Nephron (organoid): ENCODE results near the gene BRMS1.

ENCODE experiments used
- H3K27ac Mint-ChIP-seq, 3 experiments: 2 replicates each; pipeline ENCODE4 v1.8.0; 2020; ENCODE audit warnings: mixed read lengths in 3 of 3, mild to moderate bottlenecking in 2 of 3, moderate library complexity in 1 of 3
- H3K27me3 Mint-ChIP-seq: 2 replicates; pipeline ENCODE4 v1.8.0; 2021; ENCODE audit warnings: low read depth, mild to moderate bottlenecking, moderate library complexity, mixed read lengths
- H3K36me3 Mint-ChIP-seq: 2 replicates; pipeline ENCODE4 v1.8.0; 2020; ENCODE audit warnings: low read depth, mixed read lengths
- H3K4me1 Mint-ChIP-seq: 2 replicates; pipeline ENCODE4 v1.8.0; 2020; ENCODE audit warnings: mixed read lengths
- H3K4me3 Mint-ChIP-seq, 3 experiments: 2 replicates each; pipeline ENCODE4 v1.8.0; 2020; ENCODE audit warnings: mild to moderate bottlenecking in 3 of 3, mixed read lengths in 3 of 3, moderate library complexity in 2 of 3
- H3K9me3 Mint-ChIP-seq: 2 replicates; pipeline ENCODE4 v1.8.0; 2020; ENCODE audit warnings: mixed read lengths
- CTCF ChIP-seq, 3 experiments: fragments of 200-600 bp; sonication (generic); IDR thresholded peaks; one replicate each; pipeline ENCODE4 v1.5.0; 2021; ENCODE audit warnings: antibody characterized with exemption in 3 of 3; ENCODE audit not compliant: unreplicated experiment in 3 of 3

BRMS1 gene

GRCh38 chr11:66328031-66328301 lies 16.9 kb downstream of the BRMS1 start:
- Mint-ChIP-seq H3K4me3 (no peak overlapping the region), H3K36me3 (no peaks in the 10 kb centered on the region), H3K27ac (peak overlapping the region; percentile 77 to 93 (median 86)), H3K4me1 (peaks cover 42% of the 10 kb centered on the region), H3K9me3 (no peaks in the 10 kb centered on the region), H3K27me3 (no peaks in the 10 kb centered on the region)
- TF ChIP-seq CTCF (IDR thresholded peaks at IDR 0.05; ENCODE audit: unreplicated experiment in 3 of 3), result no peak

DNA sequence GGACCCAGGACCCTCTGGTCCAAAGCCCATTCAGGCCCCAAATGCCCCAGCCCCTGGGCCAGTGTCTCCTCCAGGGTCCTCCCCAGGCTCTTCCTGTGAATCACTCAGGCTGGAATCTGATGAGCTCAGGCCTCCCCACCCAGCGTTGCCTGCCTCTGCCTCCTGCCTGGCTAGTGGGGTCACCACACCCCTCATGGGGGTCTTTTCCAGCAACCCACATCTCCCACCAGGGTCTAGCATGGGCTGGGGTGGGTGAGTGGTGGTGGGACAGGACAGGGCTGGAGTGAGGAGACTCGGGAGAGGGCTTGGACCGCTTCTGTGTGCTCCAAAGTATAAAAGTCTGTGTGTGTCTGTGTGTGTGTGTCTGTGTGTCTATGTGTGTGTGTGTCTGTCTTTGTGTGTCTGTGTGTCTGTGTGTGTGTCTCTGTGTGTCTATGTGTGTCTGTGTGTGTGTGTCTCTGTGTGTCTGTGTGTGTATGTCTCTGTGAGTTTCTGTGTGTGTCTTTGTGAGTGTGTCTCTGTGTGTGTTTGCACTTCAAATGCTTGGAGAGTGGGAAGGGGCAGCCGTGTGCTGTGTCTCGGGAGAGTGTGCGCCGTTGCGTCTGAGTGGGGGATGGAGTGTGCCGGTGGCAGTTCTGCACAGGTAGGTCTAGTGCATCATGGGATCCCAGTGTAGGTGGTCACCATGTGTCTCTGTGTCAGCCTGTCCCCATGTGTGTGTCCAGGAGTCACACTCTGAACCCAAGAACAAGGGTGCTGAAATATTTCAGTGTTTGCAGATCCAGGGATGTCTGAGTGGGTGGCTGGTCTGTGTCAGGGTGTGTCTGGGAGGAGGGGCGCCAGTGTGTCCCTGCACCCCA lies 17.5 kb downstream of the BRMS1 start:
- H3K9me3 Mint-ChIP-seq, result no peaks in the 10 kb centered on the region
- H3K27me3 Mint-ChIP-seq, result no peaks in the 10 kb centered on the region
- no peaks in the 10 kb centered on the region for H3K36me3 Mint-ChIP-seq
- H3K4me3 Mint-ChIP-seq, result peak overlapping the region in 2 of 3 experiments; percentile 2 to 15
- peaks cover 48% of the 10 kb centered on the region for H3K4me1 Mint-ChIP-seq
- TF ChIP-seq CTCF (IDR thresholded peaks at IDR 0.05; ENCODE audit: unreplicated experiment in 3 of 3), result no peak
- peak overlapping the region; percentile 71 to 87 (median 85) for H3K27ac Mint-ChIP-seq

DNA sequence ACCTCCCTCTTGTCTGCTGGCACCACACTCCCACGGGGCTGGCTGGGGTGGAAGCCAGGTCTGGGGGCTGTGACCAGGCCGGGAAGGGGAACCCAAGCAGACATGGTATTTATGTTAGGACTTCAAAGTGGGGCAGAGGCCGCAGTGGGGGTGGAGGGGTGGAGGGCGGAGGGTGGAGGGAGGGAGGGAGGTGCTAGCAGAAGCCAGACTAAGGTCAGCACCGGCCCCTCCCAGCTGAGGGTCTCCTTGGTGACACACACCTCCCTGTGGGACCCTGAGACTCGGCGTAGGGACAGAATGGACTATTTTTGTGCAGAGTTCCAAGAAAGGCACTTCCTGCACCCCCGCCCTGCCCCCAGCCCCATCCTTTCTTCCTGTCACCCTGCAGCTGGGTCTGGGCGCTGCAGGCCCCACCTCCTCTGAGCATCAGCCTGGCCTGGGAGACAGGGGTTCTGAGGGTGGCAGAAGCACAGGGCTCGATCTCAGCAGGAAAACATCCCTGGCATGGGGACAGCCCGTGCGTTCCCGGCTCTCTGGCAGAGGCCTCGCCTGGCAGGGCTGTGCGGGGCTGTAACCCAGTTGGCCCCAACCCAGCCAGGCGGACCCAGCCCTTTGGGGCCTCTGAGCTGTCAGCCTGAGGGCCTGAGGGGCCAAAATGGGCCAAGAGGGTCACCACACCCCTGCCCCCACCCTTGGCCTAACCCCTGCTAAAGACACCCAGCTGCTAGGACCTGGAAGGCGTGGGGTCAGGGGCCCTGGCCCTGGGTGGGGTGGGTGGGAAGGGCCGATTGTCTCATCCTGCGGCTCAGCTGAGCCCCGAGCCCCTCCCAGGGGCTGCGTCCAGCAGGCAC lies 18.4 kb downstream of the BRMS1 start:
- Mint-ChIP-seq H3K4me1 (peaks cover 51% of the 10 kb centered on the region), H3K27me3 (peaks cover 3% of the 10 kb centered on the region), H3K27ac (peak overlapping the region; percentile 85 to 91 (median 86)), H3K9me3 (no peaks in the 10 kb centered on the region), H3K4me3 (peak overlapping the region in 1 of 3 experiments; percentile 47), H3K36me3 (no peaks in the 10 kb centered on the region)
- no peak for TF ChIP-seq CTCF (IDR thresholded peaks at IDR 0.05; ENCODE audit: unreplicated experiment in 3 of 3)

DNA sequence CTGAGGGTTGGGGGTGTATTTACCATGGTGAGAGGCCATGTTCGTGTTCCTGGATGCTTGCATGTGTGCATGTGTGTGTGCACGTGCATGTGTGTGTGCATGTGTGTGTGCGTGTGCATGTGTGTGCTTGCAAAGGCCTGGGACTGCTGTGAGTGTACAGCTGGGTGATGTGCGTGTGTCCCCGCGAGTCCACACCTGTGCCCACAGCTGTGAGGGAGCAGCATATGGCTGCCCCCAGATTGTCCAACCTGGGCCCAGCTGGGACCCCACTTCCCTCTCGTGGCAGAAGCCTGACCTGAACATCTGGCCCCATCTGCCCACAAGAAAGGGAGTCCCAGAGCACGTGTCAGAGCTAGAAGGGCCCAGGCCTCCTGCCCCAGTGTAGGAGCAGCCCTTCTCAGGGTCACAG lies 19.6 kb downstream of the BRMS1 start:
- H3K27ac Mint-ChIP-seq, result peak overlapping the region; percentile 76 to 93 (median 90)
- H3K4me1 Mint-ChIP-seq, result peaks cover 51% of the 10 kb centered on the region
- H3K9me3 Mint-ChIP-seq, result peaks cover under 1% of the 10 kb centered on the region
- no peaks in the 10 kb centered on the region for H3K36me3 Mint-ChIP-seq
- peaks cover 3% of the 10 kb centered on the region for H3K27me3 Mint-ChIP-seq
- no peak for TF ChIP-seq CTCF (IDR thresholded peaks at IDR 0.05; ENCODE audit: unreplicated experiment in 3 of 3)
- H3K4me3 Mint-ChIP-seq, result peak overlapping the region in 2 of 3 experiments; percentile 38 to 50

DNA sequence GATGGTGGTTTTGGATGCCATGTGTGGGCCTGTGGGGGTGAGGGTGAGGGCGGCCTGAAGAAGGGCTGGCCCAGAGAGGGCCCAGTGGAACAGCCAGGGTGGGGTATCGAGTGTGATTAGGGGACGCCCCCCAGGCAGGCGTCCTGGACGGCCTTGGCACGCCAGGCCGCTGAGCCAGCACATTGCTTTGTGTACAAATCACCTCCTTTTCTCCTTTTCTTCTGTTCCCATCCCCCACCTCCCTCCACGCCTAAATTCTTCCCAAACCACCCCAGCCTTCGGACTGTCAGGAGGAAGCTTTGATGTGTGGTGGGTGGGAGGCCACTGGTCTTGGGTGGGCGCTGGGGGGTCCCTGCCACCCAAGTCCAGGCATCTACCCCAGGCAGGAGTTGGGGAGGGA lies 20.2 kb downstream of the BRMS1 start:
- H3K4me3 Mint-ChIP-seq, result no peak overlapping the region
- no peaks in the 10 kb centered on the region for H3K36me3 Mint-ChIP-seq
- H3K27me3 Mint-ChIP-seq, result peaks cover 3% of the 10 kb centered on the region
- TF ChIP-seq CTCF (IDR thresholded peaks at IDR 0.05; ENCODE audit: unreplicated experiment in 3 of 3), result no peak
- peak overlapping the region; percentile 76 to 93 (median 90) for H3K27ac Mint-ChIP-seq
- H3K4me1 Mint-ChIP-seq, result peaks cover 56% of the 10 kb centered on the region
- H3K9me3 Mint-ChIP-seq, result peaks cover 5% of the 10 kb centered on the region
